ENCODE data around the gene SKIDA1. TPM values are rescaled to one million over a fixed set of nuclear protein-coding genes. Genes with fewer than 3 reads are reported as not detected.

SKIDA1 gene
- total RNA-seq, 2 donors from 2014 or later = 0.78 to 1.3 TPM

GRCh38 chr10:21517134-21518031, 8.1 kb downstream of the SKIDA1 start:
- Histone ChIP-seq H3K4me3 (peak overlapping the region; percentile 14 to 19), H3K36me3 (replicated peaks in 1 of 2; ENCODE audit: insufficient read depth in 1 of 2, low read depth in 2 of 2) (no peaks in the 10 kb centered on the region), H3K9me3 (no peaks in the 10 kb centered on the region), H3K27me3 (no peaks in the 10 kb centered on the region), H3K4me1 (peaks cover 19% of the 10 kb centered on the region), H3K27ac (peak overlapping the region; percentile 48 to 76 (median 70))
- intact Hi-C loops (cut with DNase I) = no loop called here
- peak; percentile 42 to 70 (median 54) for DNase-seq
- 2 to 9% methylated on average over 28 to 72 of the region's 73 CpGs for WGBS, 2 donors
- peak; percentile 69 for ATAC-seq
- TF ChIP-seq POLR2A (IDR thresholded peaks at IDR 0.05) = no peak
- TF ChIP-seq, protein P1, sequence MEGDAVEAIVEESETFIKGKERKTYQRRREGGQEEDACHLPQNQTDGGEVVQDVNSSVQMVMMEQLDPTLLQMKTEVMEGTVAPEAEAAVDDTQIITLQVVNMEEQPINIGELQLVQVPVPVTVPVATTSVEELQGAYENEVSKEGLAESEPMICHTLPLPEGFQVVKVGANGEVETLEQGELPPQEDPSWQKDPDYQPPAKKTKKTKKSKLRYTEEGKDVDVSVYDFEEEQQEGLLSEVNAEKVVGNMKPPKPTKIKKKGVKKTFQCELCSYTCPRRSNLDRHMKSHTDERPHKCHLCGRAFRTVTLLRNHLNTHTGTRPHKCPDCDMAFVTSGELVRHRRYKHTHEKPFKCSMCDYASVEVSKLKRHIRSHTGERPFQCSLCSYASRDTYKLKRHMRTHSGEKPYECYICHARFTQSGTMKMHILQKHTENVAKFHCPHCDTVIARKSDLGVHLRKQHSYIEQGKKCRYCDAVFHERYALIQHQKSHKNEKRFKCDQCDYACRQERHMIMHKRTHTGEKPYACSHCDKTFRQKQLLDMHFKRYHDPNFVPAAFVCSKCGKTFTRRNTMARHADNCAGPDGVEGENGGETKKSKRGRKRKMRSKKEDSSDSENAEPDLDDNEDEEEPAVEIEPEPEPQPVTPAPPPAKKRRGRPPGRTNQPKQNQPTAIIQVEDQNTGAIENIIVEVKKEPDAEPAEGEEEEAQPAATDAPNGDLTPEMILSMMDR (IDR thresholded peaks at IDR 0.05) = peak in 1 of 7 experiments; percentile 7

GRCh38 chr10:21516242-21517131, 9.0 kb downstream of the SKIDA1 start:
- TF ChIP-seq POLR2A (IDR thresholded peaks at IDR 0.05) = peak in 1 of 3 donors; percentile 16
- TF ChIP-seq, protein P1 (IDR thresholded peaks at IDR 0.05) = no peak
- 0% methylated on average over 22 to 86 of the region's 86 CpGs for WGBS, 2 donors
- intact Hi-C loops (cut with DNase I) = no loop called here
- peak overlapping the region in 3 of 4 donors; percentile 68 to 76 (median 71) for H3K27ac ChIP-seq
- peak overlapping the region; percentile 5 to 41 for H3K4me3 ChIP-seq
- peaks cover 19% of the 10 kb centered on the region for H3K4me1 ChIP-seq
- no peaks in the 10 kb centered on the region for H3K9me3 ChIP-seq
- peak; percentile 71 to 80 (median 73) for DNase-seq
- no peaks in the 10 kb centered on the region for H3K36me3 ChIP-seq (replicated peaks in 1 of 2; ENCODE audit: insufficient read depth in 1 of 2, low read depth in 2 of 2)
- no peaks in the 10 kb centered on the region for H3K27me3 ChIP-seq
- peak; percentile 78 for ATAC-seq

GRCh38 chr10:21515361-21516241, 9.9 kb downstream of the SKIDA1 start:
- no peaks in the 10 kb centered on the region for H3K27me3 ChIP-seq
- H3K36me3 ChIP-seq (replicated peaks in 1 of 2; ENCODE audit: insufficient read depth in 1 of 2, low read depth in 2 of 2) = no peaks in the 10 kb centered on the region
- ATAC-seq = no peak
- TF ChIP-seq, protein P1 (IDR thresholded peaks at IDR 0.05) = no peak
- no peak for TF ChIP-seq POLR2A (IDR thresholded peaks at IDR 0.05)
- H3K9me3 ChIP-seq = no peaks in the 10 kb centered on the region
- intact Hi-C loops (cut with DNase I) = no loop called here
- no peak for DNase-seq
- peak overlapping the region in 1 of 4 donors; percentile 71 for H3K27ac ChIP-seq
- H3K4me3 ChIP-seq = peak overlapping the region in 1 of 2 donors; percentile 41
- 57 to 61% methylated on average over 15 of the region's 15 CpGs for WGBS, 2 donors
- H3K4me1 ChIP-seq = peaks cover 19% of the 10 kb centered on the region

GRCh38 chr10:21514818-21515351, 10.6 kb downstream of the SKIDA1 start:
- Histone ChIP-seq H3K27ac (no peak overlapping the region), H3K4me3 (no peak overlapping the region), H3K36me3 (replicated peaks in 1 of 2; ENCODE audit: insufficient read depth in 1 of 2, low read depth in 2 of 2) (no peaks in the 10 kb centered on the region), H3K4me1 (peaks cover 19% of the 10 kb centered on the region), H3K27me3 (no peaks in the 10 kb centered on the region), H3K9me3 (no peaks in the 10 kb centered on the region)
- 89 to 90% methylated on average over 10 of the region's 10 CpGs for WGBS, 2 donors
- ATAC-seq (no peak), DNase-seq (no peak)
- no peak for TF ChIP-seq POLR2A (IDR thresholded peaks at IDR 0.05)
- TF ChIP-seq, protein P1 (IDR thresholded peaks at IDR 0.05) = no peak
- intact Hi-C loops (cut with DNase I) = no loop called here

All from body of pancreas (tissue), 4 donors.